Mesothelial cell of epicardium (in vitro differentiated cells): ENCODE data around the gene RNF13. TPM values are rescaled to one million over a fixed set of nuclear protein-coding genes. Genes with fewer than 3 reads are reported as not detected.

Experiments used
- DNase-seq, 2 experiments: peaks; one replicate each; pipeline ENCODE4 v3.0.0; 2021; ENCODE audit warnings: low spot score in 2 of 2; ENCODE audit not compliant: unreplicated experiment in 2 of 2
- H3K27ac Mint-ChIP-seq: 2 replicates; pipeline ENCODE4 v1.8.0; 2021; ENCODE audit warnings: mixed read lengths
- H3K27me3 Mint-ChIP-seq: 2 replicates; pipeline ENCODE4 v1.8.0; 2021; ENCODE audit warnings: low read depth, mixed read lengths
- H3K36me3 Mint-ChIP-seq: 2 replicates; pipeline ENCODE4 v1.8.0; 2021; ENCODE audit warnings: mixed read lengths
- H3K4me1 Mint-ChIP-seq: 2 replicates; pipeline ENCODE4 v1.8.0; 2021; ENCODE audit warnings: mixed read lengths
- H3K4me3 Mint-ChIP-seq: 2 replicates; pipeline ENCODE4 v1.8.0; 2021; ENCODE audit warnings: mild to moderate bottlenecking, moderate library complexity, mixed read lengths
- H3K9me3 Mint-ChIP-seq: 2 replicates; pipeline ENCODE4 v1.8.0; 2021; ENCODE audit warnings: mixed read lengths
- CTCF ChIP-seq: fragments of 200-600 bp; sonication (generic); IDR thresholded peaks from one replicate; pipeline ENCODE4 v1.5.0; 2021; ENCODE audit warnings: antibody characterized with exemption; ENCODE audit not compliant: unreplicated experiment
- total RNA-seq: library from RNA; stranded (reverse); gene quantifications from 3 replicates; pipeline ENCODE4 v1.2.1, GENCODE V29; 2021

The RNF13 gene
- total RNA-seq, 1 donor from 2014 or later, result 29.8 TPM

GRCh38 chr3:149777414-149778214 is 35.4 kb upstream of the RNF13 start:
- no peak overlapping the region for H3K4me3 Mint-ChIP-seq
- no peak overlapping the region for H3K27ac Mint-ChIP-seq
- DNase-seq, result no peak
- H3K4me1 Mint-ChIP-seq, result peaks cover 3% of the 10 kb centered on the region
- H3K36me3 Mint-ChIP-seq, result no peaks in the 10 kb centered on the region
- H3K9me3 Mint-ChIP-seq, result peaks cover 4% of the 10 kb centered on the region
- no peak for TF ChIP-seq CTCF
- H3K27me3 Mint-ChIP-seq, result no peaks in the 10 kb centered on the region

- Mint-ChIP-seq H3K4me1 (peaks cover 20% of the 10 kb centered on the region), H3K9me3 (peaks cover 5% of the 10 kb centered on the region), H3K27me3 (no peaks in the 10 kb centered on the region), H3K4me3 (no peak overlapping the region), H3K27ac (no peak overlapping the region), H3K36me3 (no peaks in the 10 kb centered on the region)
- DNase-seq, result no peak
- TF ChIP-seq CTCF, result no peak
These were observed 31.8 kb upstream of the RNF13 start for GRCh38 chr3:149781211-149781610.

- Mint-ChIP-seq H3K27ac (no peak overlapping the region), H3K4me1 (peaks cover 20% of the 10 kb centered on the region), H3K9me3 (peaks cover 10% of the 10 kb centered on the region), H3K36me3 (peaks cover 1% of the 10 kb centered on the region), H3K4me3 (no peak overlapping the region), H3K27me3 (no peaks in the 10 kb centered on the region)
- no peak for TF ChIP-seq CTCF
- no peak for DNase-seq
These were observed 31.3 kb upstream of the RNF13 start for GRCh38 chr3:149781741-149782140.

GRCh38 chr3:149783576-149783975 is 29.4 kb upstream of the RNF13 start:
- H3K27me3 Mint-ChIP-seq, result no peaks in the 10 kb centered on the region
- H3K4me1 Mint-ChIP-seq, result peaks cover 16% of the 10 kb centered on the region
- peaks cover 4% of the 10 kb centered on the region for H3K36me3 Mint-ChIP-seq
- H3K4me3 Mint-ChIP-seq, result no peak overlapping the region
- TF ChIP-seq CTCF, result no peak
- no peak for DNase-seq
- H3K9me3 Mint-ChIP-seq, result peaks cover 15% of the 10 kb centered on the region
- H3K27ac Mint-ChIP-seq, result peak overlapping the region; percentile 74

GRCh38 chr3:149784064-149784704 is 28.8 kb upstream of the RNF13 start:
- H3K36me3 Mint-ChIP-seq, result peaks cover 4% of the 10 kb centered on the region
- peaks cover 16% of the 10 kb centered on the region for H3K4me1 Mint-ChIP-seq
- DNase-seq, result no peak
- H3K4me3 Mint-ChIP-seq, result no peak overlapping the region
- TF ChIP-seq CTCF, result no peak
- H3K27me3 Mint-ChIP-seq, result no peaks in the 10 kb centered on the region
- peak overlapping the region; percentile 74 for H3K27ac Mint-ChIP-seq
- peaks cover 15% of the 10 kb centered on the region for H3K9me3 Mint-ChIP-seq
